Upper lobe of right lung (tissue), 1 donor: ENCODE results near the gene OLR1. TPM values are rescaled to one million over a fixed set of nuclear protein-coding genes. Genes with fewer than 3 reads are reported as not detected.

ENCODE experiments used
- ATAC-seq: fragments of 200-7000 bp; cut with Tn5 transposase; one replicate; pipeline ENCODE4 v1.9.1; 2020; ENCODE audit warnings: mild to moderate bottlenecking, moderate library complexity
- DNase-seq: peaks from one replicate; pipeline ENCODE4 v3.0.0-alpha.2; 2020
- H3K27ac ChIP-seq: fragments of 200-600 bp; one replicate; pipeline ENCODE4 v1.8.0; 2022
- H3K27me3 ChIP-seq: fragments of 200-600 bp; one replicate; pipeline ENCODE4 v1.8.0; 2022; ENCODE audit warnings: mild to moderate bottlenecking
- H3K36me3 ChIP-seq: fragments of 200-600 bp; one replicate; pipeline ENCODE4 v1.8.0; 2022
- H3K4me1 ChIP-seq: fragments of 200-600 bp; one replicate; pipeline ENCODE4 v1.8.0; 2022
- H3K4me3 ChIP-seq: fragments of 200-600 bp; one replicate; pipeline ENCODE4 v1.8.0; 2022; ENCODE audit warnings: mild to moderate bottlenecking
- H3K9me3 ChIP-seq: fragments of 200-600 bp; one replicate; pipeline ENCODE4 v1.8.0; 2022
- intact Hi-C: fragments of 100-400 bp; cut with DNase I; formaldehyde crosslinking; loops from one replicate; pipeline ENCODE4 v1.11.0; 2022
- total RNA-seq: library from RNA; stranded (reverse); fragmentation: NEBNext Ultra II Directional; extraction: Animal tissue kit (Norgen Biotek cat#: 25700); gene quantifications from one replicate; pipeline ENCODE4 v1.2.1, GENCODE V29; 2021
- TF ChIP-seq, protein P1 (sequence below): fragments of 200-600 bp; IDR thresholded peaks from one replicate; pipeline ENCODE4 v1.8.0; 2022; ENCODE audit warnings: antibody characterized with exemption
- donor health status: DM: no; HTN: yes; CAD: no; lungs with severe emphysema.

Gene OLR1
- total RNA-seq, 1 donor from 2014 or later: 96.1 TPM

DNA sequence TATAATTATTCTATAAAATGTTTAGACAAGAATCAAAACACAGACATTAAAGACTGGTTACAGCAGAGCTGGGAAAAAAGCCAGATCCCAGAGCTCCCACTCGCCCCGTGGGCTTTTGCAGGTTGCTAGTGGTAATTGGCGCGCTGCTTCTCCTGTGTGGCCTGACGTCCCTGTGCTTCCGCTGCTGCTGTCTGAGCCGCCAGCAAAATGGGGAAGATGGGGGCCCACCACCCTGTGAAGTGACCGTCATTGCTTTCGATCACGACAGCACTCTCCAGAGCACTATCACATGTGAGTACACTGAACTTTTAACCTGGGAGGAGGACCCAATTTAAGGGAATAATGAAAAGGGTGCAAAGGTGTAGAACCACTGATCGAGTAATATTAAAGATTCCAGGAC lies 14.4 kb upstream of the OLR1 start:
- Histone ChIP-seq H3K27ac (peak overlapping the region; percentile 65), H3K9me3 (no peaks in the 10 kb centered on the region), H3K4me3 (peak overlapping the region; percentile 16), H3K36me3 (no peaks in the 10 kb centered on the region), H3K4me1 (peaks cover 14% of the 10 kb centered on the region), H3K27me3 (no peaks in the 10 kb centered on the region)
- intact Hi-C loops: no loop called here
- DNase-seq (peak; percentile 83), ATAC-seq (peak; percentile 82)
- TF ChIP-seq, protein P1, sequence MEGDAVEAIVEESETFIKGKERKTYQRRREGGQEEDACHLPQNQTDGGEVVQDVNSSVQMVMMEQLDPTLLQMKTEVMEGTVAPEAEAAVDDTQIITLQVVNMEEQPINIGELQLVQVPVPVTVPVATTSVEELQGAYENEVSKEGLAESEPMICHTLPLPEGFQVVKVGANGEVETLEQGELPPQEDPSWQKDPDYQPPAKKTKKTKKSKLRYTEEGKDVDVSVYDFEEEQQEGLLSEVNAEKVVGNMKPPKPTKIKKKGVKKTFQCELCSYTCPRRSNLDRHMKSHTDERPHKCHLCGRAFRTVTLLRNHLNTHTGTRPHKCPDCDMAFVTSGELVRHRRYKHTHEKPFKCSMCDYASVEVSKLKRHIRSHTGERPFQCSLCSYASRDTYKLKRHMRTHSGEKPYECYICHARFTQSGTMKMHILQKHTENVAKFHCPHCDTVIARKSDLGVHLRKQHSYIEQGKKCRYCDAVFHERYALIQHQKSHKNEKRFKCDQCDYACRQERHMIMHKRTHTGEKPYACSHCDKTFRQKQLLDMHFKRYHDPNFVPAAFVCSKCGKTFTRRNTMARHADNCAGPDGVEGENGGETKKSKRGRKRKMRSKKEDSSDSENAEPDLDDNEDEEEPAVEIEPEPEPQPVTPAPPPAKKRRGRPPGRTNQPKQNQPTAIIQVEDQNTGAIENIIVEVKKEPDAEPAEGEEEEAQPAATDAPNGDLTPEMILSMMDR: no peak

DNA sequence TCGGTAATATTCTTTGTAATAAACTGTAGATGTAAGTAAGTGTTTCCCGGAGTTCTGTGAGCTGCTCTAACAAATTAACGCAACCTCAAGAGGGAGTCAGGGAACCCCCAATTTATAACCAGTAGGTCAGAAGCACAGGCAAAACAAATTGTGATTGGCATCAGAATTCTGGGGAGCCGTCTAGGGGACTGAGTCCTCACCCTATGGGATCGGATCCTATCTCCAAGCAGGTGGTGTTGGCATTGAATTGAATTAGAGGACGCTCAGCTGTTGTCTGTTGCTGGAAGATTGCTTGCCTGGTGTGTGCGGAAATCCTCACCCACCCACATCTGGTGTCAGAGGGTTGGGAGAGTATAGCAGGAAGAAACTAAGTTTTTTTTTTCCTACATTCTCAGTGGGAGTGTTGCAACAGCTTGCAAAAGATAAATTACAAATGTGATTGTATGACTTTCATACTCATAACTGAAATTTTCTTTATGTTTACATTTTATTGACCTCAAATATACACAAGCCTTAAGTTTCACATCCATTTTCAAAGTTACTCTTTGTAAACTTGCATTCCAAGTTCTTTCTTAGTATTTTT lies 12.4 kb upstream of the OLR1 start:
- ATAC-seq: peak; percentile 72
- no peak for DNase-seq
- no peaks in the 10 kb centered on the region for H3K27me3 ChIP-seq
- H3K4me3 ChIP-seq: no peak overlapping the region
- peaks cover 5% of the 10 kb centered on the region for H3K4me1 ChIP-seq
- H3K36me3 ChIP-seq: no peaks in the 10 kb centered on the region
- TF ChIP-seq, protein P1: no peak
- intact Hi-C loops: no loop called here
- H3K27ac ChIP-seq: peak overlapping the region; percentile 49
- no peaks in the 10 kb centered on the region for H3K9me3 ChIP-seq

DNA sequence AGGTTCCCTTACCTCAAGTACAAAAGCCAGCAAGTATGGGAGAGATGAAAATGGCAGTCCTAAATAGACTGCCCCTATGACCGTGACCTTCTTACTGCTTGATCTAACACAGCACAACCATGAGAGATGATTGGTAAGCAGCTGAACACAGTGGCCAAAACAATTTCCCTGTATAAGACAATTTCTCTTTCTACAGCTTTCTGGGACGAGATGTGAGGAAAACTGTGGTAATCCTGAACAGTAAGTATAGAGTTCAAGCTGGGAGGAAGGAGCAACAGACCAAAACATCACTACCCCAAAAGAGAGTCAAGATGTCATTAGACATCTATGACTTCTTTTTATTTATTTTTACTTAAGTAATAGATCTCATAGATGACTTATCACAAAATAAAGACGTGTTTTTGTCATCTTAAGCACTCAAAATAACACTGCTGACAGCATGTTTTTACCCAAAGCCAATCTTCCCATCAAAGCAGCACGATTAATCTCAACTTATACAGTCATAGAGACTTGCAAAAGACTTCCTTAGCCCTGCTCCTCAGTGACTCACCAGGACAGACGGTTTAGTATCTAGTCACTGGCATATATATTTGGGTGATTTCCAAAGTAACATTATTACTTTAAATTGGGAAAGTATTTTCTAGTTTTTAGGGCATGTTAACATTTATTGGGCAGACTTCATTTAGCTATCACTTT lies 10.6 kb upstream of the OLR1 start:
- ATAC-seq: peak; percentile 62
- H3K4me1 ChIP-seq: peaks cover 5% of the 10 kb centered on the region
- TF ChIP-seq, protein P1: no peak
- no peak for DNase-seq
- H3K36me3 ChIP-seq: no peaks in the 10 kb centered on the region
- no peak overlapping the region for H3K4me3 ChIP-seq
- H3K27ac ChIP-seq: no peak overlapping the region
- no peaks in the 10 kb centered on the region for H3K9me3 ChIP-seq
- intact Hi-C loops: no loop called here
- H3K27me3 ChIP-seq: no peaks in the 10 kb centered on the region

DNA sequence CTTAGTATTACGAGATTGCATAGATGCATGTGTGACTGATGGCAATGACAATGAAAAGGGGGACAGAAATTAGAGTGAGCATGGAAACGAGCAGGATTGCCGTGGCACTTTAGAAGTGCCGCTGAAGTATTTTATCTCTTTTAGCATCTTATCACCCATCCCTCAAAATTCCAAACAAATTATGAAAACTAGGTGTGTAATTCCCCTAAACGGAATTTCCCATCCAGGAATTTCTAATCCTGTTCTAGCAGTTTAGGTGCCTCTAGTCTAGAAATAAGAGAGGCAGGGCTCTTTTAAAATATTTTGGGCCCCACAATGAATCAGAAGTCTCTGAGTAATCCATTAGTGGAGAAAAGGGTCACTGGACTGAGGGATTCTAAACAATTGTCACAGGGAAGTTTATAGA lies 7.8 kb upstream of the OLR1 start:
- Histone ChIP-seq H3K36me3 (no peaks in the 10 kb centered on the region), H3K27me3 (no peaks in the 10 kb centered on the region), H3K4me3 (no peak overlapping the region), H3K4me1 (peaks cover 5% of the 10 kb centered on the region), H3K9me3 (no peaks in the 10 kb centered on the region), H3K27ac (no peak overlapping the region)
- TF ChIP-seq, protein P1: no peak
- no peak for DNase-seq
- intact Hi-C loops: no loop called here
- ATAC-seq: no peak

DNA sequence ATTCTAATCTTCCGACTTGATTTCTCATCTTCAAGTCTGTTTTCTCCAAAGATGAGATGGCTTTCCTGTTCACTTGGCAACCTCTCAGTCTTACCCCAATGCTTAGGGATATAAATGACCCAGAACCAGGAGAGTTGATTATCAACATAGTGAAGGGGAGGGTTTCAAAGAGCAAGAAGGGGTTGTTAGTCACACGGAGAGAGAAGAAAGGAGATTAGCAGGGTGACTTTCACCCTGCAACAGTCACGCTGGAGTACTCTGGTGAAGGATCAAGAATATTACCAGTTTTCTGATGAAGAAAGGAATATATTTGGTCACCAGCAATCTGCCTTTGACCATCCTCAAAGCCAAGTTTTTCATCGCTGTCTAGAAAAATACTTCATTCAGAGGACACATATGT lies 6.9 kb upstream of the OLR1 start, which contains the start of gene TMEM52B:
Gene TMEM52B, plus strand, starts transcription at position 212 of the 400 bp plus-strand sequence. CDS start 543 bp downstream, outside the sequence.
- H3K27ac ChIP-seq: no peak within 1 kb of the TSS
- TF ChIP-seq, protein P1: no peak

More for the DNA sequence above, 6.9 kb upstream of the OLR1 start, which contains the start of gene TMEM52B:
- H3K4me3 ChIP-seq: no peak within 1 kb of the TSS
- H3K36me3 ChIP-seq: no peaks in the 10 kb centered on the region
- H3K27me3 ChIP-seq: no peaks in the 10 kb centered on the region
- no peaks in the 10 kb centered on the region for H3K9me3 ChIP-seq
- no peak for DNase-seq
- H3K4me1 ChIP-seq: peaks cover 5% of the 10 kb centered on the region
- intact Hi-C loops: no loop called here
- no peak for ATAC-seq
